T follicular helper cell (primary cell): ENCODE data around the gene BPIFB4.

ENCODE experiments used
- DNase-seq: peaks from one replicate; pipeline ENCODE4 v3.0.0-alpha.2; 2020; ENCODE audit warnings: low read depth

The BPIFB4 gene

GRCh38 chr20:33062105-33062824 lies 17.2 kb upstream of the BPIFB4 start:
- no peak for DNase-seq

DNA sequence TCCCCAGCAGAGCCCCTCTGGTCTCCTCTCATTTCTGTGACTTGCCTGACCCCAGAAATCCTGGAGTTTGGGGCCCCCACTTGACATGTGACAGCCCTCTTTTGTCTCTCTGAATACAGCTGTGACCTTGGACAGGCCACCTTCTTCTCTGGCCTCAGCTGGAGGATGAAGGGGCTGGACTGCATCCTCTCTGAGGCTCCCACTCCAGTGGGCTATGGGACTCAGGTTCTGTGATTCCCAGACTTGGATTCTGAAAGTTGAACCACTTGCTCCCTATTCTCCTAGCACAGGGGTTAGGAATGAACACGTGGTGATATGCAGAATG lies 16.7 kb upstream of the BPIFB4 start:
- no peak for DNase-seq

DNA sequence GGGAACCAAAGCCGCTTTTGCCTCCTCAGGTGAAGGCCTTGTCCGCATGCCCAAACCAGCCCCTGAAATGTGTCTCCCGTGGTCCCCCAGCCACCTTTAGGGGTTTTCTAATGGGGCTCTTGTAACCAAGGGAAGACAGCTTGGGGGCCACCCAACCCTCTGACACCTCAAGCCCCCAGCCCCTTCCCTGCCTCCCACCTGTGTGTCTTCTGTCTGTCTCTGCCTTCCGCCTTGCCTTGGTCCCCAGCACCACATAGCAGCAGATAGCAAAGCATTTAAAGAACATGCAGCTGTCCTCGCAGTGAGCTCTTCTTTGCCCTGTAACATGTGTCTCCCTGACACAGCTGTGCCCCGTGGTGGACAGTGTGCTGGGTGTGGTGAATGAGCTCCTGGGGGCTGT lies 16.2 kb upstream of the BPIFB4 start:
- no peak for DNase-seq

GRCh38 chr20:33064572-33065287 lies 14.7 kb upstream of the BPIFB4 start:
- no peak for DNase-seq

- no peak for DNase-seq
Observed at GRCh38 chr20:33065785-33066184, 13.7 kb upstream of the BPIFB4 start.

- DNase-seq: no peak
Observed at GRCh38 chr20:33067806-33068205, 11.6 kb upstream of the BPIFB4 start.

DNA sequence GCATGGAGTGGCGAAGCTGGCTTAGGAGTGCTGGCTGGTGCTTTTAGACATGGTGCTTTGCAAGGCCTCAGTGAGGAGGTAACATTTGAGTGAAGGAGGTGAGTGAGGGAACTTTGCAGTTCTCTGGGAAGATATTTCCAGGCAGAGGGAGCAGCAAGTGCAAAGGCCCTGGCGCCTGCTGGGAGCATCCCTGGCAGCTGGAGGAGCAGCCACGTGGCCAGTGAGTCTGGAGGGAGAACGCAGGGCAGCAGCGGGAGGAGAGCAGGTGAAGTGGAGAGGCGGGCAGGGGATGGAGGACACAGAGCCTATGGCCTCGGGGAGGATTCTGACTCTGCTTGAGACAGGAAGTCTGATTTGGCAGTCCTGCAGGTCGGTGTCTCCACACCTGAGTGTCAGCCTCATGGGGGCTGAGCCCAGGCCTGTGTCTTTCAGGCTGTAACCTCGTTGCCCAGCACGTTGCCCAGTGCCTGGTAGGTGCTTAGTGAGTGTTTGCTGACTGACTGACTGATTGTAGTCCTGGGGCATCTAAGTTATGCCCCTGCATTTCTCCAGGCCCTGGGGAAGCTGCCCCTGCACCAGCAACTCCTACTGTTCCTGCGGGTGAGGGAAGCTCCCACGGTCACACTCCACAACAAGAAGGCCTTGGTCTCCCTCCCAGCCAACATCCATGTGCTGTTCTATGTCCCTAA lies 11.0 kb upstream of the BPIFB4 start:
- DNase-seq: no peak

DNA sequence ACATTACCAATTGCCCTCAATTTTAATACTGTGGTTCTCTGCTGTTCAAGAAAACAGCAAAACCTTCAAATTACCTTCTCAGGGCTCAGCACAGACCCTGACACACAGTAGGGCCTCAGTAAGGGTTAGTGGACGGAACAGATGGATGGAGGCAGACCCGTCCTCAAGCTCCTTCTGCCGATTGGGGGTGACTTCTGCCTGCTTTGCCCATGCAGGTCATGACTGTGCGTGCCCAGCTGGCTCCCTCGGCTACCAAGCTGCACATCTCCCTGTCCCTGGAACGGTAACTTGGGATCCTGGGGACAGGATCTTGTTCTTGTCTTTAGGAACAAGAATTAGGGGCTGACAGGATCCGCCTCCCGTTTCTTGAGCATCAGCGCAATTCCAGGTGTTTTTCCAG lies 9.8 kb upstream of the BPIFB4 start:
- DNase-seq: no peak

DNA sequence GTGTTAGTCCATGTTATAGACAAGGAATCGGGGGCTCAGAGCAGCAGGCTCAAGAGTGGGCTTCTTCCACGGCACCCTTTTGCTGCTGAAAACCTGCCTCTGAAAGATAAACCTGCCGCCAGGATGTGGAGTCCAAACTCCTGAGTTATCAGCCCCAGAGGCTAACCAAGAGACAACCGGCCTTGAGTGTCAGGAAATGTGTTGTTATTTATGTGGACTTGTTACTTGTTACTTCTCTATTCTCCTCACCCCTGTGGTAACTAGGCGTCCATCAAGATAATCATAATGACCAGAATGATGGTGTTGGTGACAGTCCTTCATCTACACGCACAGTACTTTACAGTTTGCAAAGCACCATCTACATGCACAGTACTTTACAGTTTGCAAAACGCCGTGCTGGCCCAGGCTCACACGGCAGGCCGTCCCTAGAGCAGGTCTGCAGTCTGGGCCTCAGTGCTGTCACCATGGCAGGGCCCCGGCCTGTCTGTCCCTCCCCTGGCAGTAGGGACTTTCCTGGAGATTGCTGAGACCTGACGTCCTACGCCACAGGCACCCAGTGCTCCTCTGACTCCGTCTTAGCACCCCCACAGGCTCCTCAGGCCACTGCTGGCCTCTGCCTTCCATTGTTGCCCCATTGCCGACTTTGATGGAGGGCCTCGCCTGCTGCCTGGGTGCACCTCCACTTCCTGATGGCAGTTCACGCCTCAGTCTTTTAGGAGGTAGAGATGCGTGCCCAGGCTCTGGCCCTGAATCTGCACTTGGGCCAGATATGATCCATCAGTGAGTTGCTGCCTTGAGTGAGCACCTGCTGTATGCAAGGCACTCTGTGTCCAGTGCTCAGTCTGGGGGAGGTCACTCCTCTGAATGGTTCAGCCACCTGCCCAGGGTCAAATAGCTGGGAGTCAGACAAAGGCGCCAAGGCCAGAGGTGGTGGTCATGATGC lies 9.1 kb upstream of the BPIFB4 start:
- no peak for DNase-seq

DNA sequence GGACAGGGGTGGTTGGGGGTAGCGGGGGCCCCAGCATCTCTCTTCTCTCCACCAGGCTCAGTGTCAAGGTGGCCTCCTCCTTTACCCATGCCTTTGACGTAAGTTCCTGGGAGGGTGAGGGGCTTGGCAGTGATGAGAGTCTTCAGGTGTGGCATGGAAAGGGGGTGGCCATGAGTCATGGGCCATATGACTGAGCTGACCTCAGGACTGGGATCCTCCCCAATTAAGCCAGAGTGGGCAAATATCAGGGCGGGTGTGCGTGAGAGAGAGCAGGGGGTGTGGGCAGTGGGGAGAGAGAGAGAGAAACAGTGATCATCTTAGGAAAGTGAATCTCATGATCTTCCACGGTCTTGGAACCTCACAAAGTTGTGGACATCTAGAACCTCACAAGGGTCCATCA lies 8.2 kb upstream of the BPIFB4 start:
- no peak for DNase-seq

- no peak for DNase-seq
Observed at GRCh38 chr20:33072362-33072761, 7.1 kb upstream of the BPIFB4 start.

DNA sequence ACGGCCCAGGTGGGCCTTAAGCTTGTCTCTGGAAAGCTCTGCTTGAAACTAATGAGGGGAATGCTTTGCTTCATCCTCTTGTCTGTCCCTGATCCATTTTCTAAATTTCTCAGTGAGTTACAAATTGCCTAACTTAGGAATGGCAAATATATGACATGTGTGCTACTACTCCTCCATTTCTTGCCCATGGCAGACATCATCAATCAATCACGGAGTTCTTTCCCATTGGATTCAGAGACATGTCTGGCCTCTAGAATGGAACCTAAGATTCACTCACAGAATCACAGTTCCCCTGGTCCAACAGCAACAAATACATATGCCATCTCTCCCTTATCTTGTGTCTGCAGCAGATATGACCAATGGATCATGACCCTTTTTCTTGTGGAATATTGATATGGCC lies 6.6 kb upstream of the BPIFB4 start:
- no peak for DNase-seq

- no peak for DNase-seq
Observed at GRCh38 chr20:33074675-33075074, 4.8 kb upstream of the BPIFB4 start.

DNA sequence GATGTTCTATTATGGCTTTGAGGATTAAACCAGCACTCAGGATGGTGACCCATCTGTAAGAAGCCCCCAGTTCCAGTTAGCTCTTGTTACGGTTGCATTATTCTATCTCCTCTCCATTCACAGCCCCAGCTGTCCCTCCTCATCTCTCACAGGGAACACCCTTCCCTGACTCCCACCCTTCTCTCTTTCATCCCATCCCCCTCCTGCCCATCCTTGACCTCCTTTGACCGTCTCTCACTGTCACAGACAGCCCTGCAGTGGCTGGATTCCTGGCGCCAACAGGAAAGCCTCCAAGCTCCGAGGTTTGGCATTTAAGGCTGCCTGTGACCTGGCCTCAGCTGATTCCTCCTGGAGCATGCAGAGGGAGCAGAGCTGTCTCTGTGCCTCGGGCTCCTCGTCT lies 4.2 kb upstream of the BPIFB4 start:
- DNase-seq: no peak

DNA sequence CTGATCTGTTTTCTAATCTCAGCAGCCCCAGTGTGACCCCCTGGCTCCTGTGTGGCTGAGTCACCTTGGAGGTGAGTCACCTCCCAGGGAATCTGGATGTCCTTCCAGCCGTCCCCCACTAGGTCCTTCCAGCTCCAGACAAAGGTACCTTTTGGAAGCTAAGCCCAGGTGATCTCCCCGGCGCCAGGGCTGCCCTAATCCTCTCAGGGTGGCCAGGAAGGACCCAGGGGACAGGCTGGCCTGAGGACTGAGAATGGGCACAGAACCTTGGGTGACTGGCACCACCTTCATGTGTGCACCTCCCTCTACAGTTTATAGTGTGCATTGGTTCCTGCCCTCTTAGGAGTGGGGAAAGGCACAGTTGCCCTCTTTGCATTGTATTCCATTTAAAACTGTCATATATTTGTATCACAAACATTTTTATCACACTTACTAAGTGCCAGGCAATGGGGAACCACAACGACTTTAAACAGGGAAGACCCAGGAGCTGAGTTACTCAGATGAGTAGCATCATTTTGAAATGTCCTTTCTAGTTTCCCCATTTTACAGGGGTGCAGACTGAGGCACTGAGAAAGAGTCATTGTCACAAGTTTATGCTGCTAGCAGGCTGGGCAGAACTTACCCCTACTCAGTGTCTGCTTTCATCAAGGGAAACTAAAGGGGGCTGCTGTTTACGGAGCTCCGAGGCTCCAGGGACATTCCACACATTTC lies 2.6 kb upstream of the BPIFB4 start:
- DNase-seq: no peak

- DNase-seq: no peak
Observed at GRCh38 chr20:33081411-33082154, 2.1 kb downstream of the BPIFB4 start.

GRCh38 chr20:33082546-33082945 lies 3.1 kb downstream of the BPIFB4 start:
- no peak for DNase-seq

DNA sequence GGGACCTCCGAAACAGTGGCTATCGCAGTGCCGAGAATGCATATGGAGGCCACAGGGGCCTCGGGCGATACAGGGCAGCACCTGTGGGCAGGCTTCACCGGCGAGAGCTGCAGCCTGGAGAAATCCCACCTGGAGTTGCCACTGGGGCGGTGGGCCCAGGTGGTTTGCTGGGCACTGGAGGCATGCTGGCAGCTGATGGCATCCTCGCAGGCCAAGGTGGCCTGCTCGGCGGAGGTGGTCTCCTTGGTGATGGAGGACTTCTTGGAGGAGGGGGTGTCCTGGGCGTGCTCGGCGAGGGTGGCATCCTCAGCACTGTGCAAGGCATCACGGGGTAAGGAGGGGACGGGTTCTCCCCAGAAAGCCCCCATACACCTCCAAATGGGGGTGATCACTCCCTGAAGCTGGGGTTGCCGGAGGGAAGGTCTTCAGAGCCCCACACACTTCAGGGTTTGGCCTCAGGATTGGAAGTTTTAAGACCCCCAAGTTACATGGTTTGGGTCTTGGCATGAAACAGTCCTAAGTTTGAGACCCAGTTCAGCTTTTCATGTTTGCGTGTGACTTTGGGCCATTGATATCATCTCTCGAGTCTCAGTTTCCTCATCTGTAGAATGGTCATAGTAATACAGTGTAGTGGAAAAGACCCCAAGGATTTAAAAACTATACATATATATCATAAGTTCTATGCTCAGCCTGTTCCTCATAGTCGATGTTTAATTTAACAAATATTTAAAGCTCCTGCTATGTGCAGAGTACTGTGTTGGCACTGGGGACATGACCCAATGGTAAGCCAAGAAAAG lies 4.3 kb downstream of the BPIFB4 start:
- no peak for DNase-seq

DNA sequence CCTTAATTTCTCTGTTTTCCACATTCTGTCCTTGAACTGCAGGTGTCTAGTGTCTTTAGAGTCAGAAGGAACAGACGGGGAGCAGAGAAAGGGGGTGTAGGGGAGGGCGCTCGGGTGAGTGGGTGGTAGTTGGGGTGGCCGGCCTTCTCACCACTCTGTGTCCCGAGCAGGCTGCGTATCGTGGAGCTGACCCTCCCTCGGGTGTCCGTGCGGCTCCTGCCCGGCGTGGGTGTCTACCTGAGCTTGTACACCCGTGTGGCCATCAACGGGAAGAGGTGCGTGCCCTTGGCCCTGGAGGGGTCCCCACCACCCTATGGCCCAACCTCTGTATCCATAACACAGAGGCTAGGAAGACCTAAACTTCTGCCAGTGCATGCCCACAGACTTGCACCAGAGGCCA lies 5.3 kb downstream of the BPIFB4 start:
- DNase-seq: no peak
